ENCODE results near the gene RHOT2.
"Not testable (repeated sequence)": the region's sequence is repeated elsewhere in the genome, so short reads cannot be mapped to it uniquely, and the experiment has no call there.

The RHOT2 gene

GRCh38 chr16:681746-682427, 14.0 kb downstream of the RHOT2 start:
- DNase-seq (ENCODE audit: low spot score): no peak

- no peak for DNase-seq (ENCODE audit: low spot score)
These were observed 14.8 kb downstream of the RHOT2 start for GRCh38 chr16:682493-683395.

- no peak for DNase-seq (ENCODE audit: low spot score)
These were observed 15.6 kb downstream of the RHOT2 start for GRCh38 chr16:683396-684070.

GRCh38 chr16:684071-684794, 16.3 kb downstream of the RHOT2 start, which contains the start of gene JMJD8:
JMJD8 (minus strand) TSS chr16:684334; CDS start chr16:684319, 15 bp downstream.
- DNase-seq (ENCODE audit: low spot score): peak; percentile 96

- DNase-seq (ENCODE audit: low spot score): no peak
These were observed 17.2 kb downstream of the RHOT2 start for GRCh38 chr16:684961-685696.

- no peak for DNase-seq (ENCODE audit: low spot score)
These were observed 18.0 kb downstream of the RHOT2 start for GRCh38 chr16:685967-686366.

- no peak for DNase-seq (ENCODE audit: low spot score)
These were observed 18.7 kb downstream of the RHOT2 start for GRCh38 chr16:686459-687260.

GRCh38 chr16:687499-687898, 19.6 kb downstream of the RHOT2 start:
- DNase-seq (ENCODE audit: low spot score): no peak

GRCh38 chr16:689175-689897, 21.4 kb downstream of the RHOT2 start:
- DNase-seq (ENCODE audit: low spot score): no peak

GRCh38 chr16:691242-691641, 23.3 kb downstream of the RHOT2 start:
- DNase-seq (ENCODE audit: low spot score): not testable (repeated sequence)

- DNase-seq (ENCODE audit: low spot score): no peak
These were observed 24.6 kb downstream of the RHOT2 start for GRCh38 chr16:692356-693108.

- DNase-seq (ENCODE audit: low spot score): no peak
These were observed 25.4 kb downstream of the RHOT2 start for GRCh38 chr16:693364-693763.

GRCh38 chr16:693766-694165, 25.8 kb downstream of the RHOT2 start:
- no peak for DNase-seq (ENCODE audit: low spot score)

- DNase-seq (ENCODE audit: low spot score): no peak
These were observed 26.4 kb downstream of the RHOT2 start for GRCh38 chr16:694187-694862.

GRCh38 chr16:694863-695354, 27.0 kb downstream of the RHOT2 start:
- DNase-seq (ENCODE audit: low spot score): no peak

- DNase-seq (ENCODE audit: low spot score): peak; percentile 77
These were observed 27.6 kb downstream of the RHOT2 start for GRCh38 chr16:695355-696089.

- no peak for DNase-seq (ENCODE audit: low spot score)
These were observed 31.2 kb downstream of the RHOT2 start for GRCh38 chr16:698911-699671.

Measured in CD4-positive, alpha-beta T cell treated with Interleukin-6 at 100 ng/mL for 8 hours (primary cell).